GM12891 (cell line): ENCODE measurements around the gene CSTPP1.

Experiments used
- POLR2A ChIP-seq: IDR thresholded peaks from 2 replicates; pipeline ENCODE4 v1.6.1; 2011; ENCODE audit warnings: low read depth, low read length, control low read depth
- POLR2AphosphoS5 ChIP-seq: IDR thresholded peaks from 2 replicates; pipeline ENCODE4 v1.6.1; 2011; ENCODE audit warnings: low read depth, low read length, control low read depth

DNA sequence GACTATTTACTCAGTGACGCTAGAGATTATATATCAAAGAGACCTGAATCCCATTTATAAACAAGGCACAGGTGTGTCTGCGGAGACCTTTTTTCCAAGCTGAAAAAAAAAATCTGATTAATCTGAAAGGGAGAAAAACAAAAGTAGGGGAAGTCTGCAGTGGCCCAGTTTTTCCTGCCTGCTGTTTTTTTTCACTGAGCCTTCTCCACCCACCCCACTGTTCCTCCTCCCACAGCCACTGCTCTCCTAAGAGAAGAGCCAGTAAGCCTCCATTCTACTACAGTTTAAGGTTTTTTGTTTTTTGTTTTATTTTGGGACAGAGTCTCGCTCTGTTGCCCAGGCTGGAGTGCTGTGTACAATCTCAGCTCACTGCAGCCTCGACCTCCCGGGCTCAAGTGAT, 221.7 kb downstream of the CSTPP1 start:
- TF ChIP-seq POLR2A, result no peak
- TF ChIP-seq POLR2AphosphoS5, result no peak
